ENCODE results near the gene C19orf85.

- TF ChIP-seq, protein P1, sequence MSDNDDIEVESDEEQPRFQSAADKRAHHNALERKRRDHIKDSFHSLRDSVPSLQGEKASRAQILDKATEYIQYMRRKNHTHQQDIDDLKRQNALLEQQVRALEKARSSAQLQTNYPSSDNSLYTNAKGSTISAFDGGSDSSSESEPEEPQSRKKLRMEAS (IDR thresholded peaks at IDR 0.05), result no peak
- TF ChIP-seq EP300 (IDR thresholded peaks at IDR 0.05; ENCODE audit: borderline replicate concordance) (no peak), FOXM1 (IDR thresholded peaks at IDR 0.05; ENCODE audit: borderline replicate concordance, low read depth) (no peak), TAF1 (IDR thresholded peaks at IDR 0.05; ENCODE audit: low read depth) (no peak), YY1 (IDR thresholded peaks at IDR 0.05; ENCODE audit: low read depth) (no peak), RAD21 (IDR thresholded peaks at IDR 0.05; ENCODE audit: low read depth) (no peak), TEAD4 (IDR thresholded peaks at IDR 0.05) (no peak), TCF12 (IDR thresholded peaks at IDR 0.05; ENCODE audit: low read depth) (no peak), CREB1 (IDR thresholded peaks at IDR 0.05; ENCODE audit: low read depth) (no peak)
- TF ChIP-seq, protein P2, sequence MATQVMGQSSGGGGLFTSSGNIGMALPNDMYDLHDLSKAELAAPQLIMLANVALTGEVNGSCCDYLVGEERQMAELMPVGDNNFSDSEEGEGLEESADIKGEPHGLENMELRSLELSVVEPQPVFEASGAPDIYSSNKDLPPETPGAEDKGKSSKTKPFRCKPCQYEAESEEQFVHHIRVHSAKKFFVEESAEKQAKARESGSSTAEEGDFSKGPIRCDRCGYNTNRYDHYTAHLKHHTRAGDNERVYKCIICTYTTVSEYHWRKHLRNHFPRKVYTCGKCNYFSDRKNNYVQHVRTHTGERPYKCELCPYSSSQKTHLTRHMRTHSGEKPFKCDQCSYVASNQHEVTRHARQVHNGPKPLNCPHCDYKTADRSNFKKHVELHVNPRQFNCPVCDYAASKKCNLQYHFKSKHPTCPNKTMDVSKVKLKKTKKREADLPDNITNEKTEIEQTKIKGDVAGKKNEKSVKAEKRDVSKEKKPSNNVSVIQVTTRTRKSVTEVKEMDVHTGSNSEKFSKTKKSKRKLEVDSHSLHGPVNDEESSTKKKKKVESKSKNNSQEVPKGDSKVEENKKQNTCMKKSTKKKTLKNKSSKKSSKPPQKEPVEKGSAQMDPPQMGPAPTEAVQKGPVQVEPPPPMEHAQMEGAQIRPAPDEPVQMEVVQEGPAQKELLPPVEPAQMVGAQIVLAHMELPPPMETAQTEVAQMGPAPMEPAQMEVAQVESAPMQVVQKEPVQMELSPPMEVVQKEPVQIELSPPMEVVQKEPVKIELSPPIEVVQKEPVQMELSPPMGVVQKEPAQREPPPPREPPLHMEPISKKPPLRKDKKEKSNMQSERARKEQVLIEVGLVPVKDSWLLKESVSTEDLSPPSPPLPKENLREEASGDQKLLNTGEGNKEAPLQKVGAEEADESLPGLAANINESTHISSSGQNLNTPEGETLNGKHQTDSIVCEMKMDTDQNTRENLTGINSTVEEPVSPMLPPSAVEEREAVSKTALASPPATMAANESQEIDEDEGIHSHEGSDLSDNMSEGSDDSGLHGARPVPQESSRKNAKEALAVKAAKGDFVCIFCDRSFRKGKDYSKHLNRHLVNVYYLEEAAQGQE (IDR thresholded peaks at IDR 0.05; ENCODE audit: low read depth), result no peak
Measured at GRCh38 chr19:55468054-55468393, 3.5 kb upstream of the C19orf85 start.
